Gastrocnemius medialis (tissue), 4 donors: ENCODE data around the gene PXN. TPM values are rescaled to one million over a fixed set of nuclear protein-coding genes. Genes with fewer than 3 reads are reported as not detected.

Source experiments
- ATAC-seq, 2 donors: fragments of 150-250 bp; one replicate each; pipeline ENCODE4 v1.9.1; 2016
- DNase-seq, 2 donors: peaks; one replicate each; pipeline ENCODE4 v3.0.0-alpha.2; 2019
- H3K27ac ChIP-seq, 4 donors: fragments of 200-600 bp; sonication (generic); 1 replicate in 1 of 4; 2 replicates in 3 of 4; pipeline ENCODE4 v1.5.1; 2016 to 2018; ENCODE audit warnings: mild to moderate bottlenecking in 2 of 4, moderate library complexity in 1 of 4
- H3K27me3 ChIP-seq, 3 donors: fragments of 200-600 bp; sonication (generic) in 2 of 3; 1 replicate in 1 of 3; 2 replicates in 2 of 3; pipeline versions ENCODE4 v1.5.1 to v1.6.0; 2016 to 2019; ENCODE audit warnings: mild to moderate bottlenecking in 1 of 3, moderate library complexity in 1 of 3
- H3K36me3 ChIP-seq, 2 donors: fragments of 200-600 bp; sonication (generic) in 1 of 2; one replicate each; pipeline ENCODE4 v1.5.1; 2017 to 2018
- H3K4me1 ChIP-seq, 2 donors: fragments of 200-600 bp; sonication (generic) in 1 of 2; one replicate each; pipeline ENCODE4 v1.5.1; 2016 to 2017; ENCODE audit warnings: mild to moderate bottlenecking in 2 of 2
- H3K4me3 ChIP-seq, 4 donors: fragments of 200-600 bp; sonication (generic) in 3 of 4; 1 replicate in 1 of 4; 2 replicates in 3 of 4; pipeline ENCODE4 v1.5.1; 2016 to 2019; ENCODE audit warnings: mild to moderate bottlenecking in 2 of 4
- H3K9me3 ChIP-seq, 3 donors: fragments of 200-600 bp; sonication (generic) in 2 of 3; 1 replicate in 1 of 3; 2 replicates in 2 of 3; pipeline ENCODE4 v1.5.1; 2016 to 2019
- POLR2A ChIP-seq, 2 donors: fragments of 450-650 bp; IDR thresholded peaks; one replicate each; pipeline ENCODE4 v1.6.1; 2017; ENCODE audit warnings: antibody characterized with exemption in 2 of 2, mild to moderate bottlenecking in 2 of 2, moderate library complexity in 2 of 2
- in situ Hi-C, 4 donors: fragments of 200-750 bp; cut with MboI; loops; one replicate each; pipeline versions ENCODE4 v1.15.0 to v1.8.0; 2017; ENCODE audit warnings: low sequenced_read_pairs in 4 of 4
- intact Hi-C: fragments of 100-400 bp; cut with DNase I; formaldehyde crosslinking; loops from one replicate; pipeline ENCODE4 v1.15.1; 2023; ENCODE audit warnings: low total_unique reads
- total RNA-seq, 4 donors: library from RNA; depleted of rRNA; stranded (reverse); fragments of >200 nt; gene quantifications; one replicate each; pipeline versions ENCODE4 v1.1.0 to v1.2.3, GENCODE V29; 2016
- TF ChIP-seq, protein P1 (sequence below), 5 experiments: fragments of 450-650 bp in 3 of 5; fragments of 200-600 bp in 2 of 5; sonication (generic) in 2 of 5; IDR thresholded peaks in 4 of 5; conservative IDR thresholded peaks in 1 of 5; 1 replicate in 4 of 5; 2 replicates in 1 of 5; pipeline ENCODE4 v1.5.1; 2016 to 2019; ENCODE audit warnings: antibody characterized with exemption in 5 of 5, mild to moderate bottlenecking in 3 of 5, moderate library complexity in 3 of 5

Gene PXN
- total RNA-seq, 4 donors from 2014 or later, result 48.8 to 102 (median 77.9) TPM

DNA sequence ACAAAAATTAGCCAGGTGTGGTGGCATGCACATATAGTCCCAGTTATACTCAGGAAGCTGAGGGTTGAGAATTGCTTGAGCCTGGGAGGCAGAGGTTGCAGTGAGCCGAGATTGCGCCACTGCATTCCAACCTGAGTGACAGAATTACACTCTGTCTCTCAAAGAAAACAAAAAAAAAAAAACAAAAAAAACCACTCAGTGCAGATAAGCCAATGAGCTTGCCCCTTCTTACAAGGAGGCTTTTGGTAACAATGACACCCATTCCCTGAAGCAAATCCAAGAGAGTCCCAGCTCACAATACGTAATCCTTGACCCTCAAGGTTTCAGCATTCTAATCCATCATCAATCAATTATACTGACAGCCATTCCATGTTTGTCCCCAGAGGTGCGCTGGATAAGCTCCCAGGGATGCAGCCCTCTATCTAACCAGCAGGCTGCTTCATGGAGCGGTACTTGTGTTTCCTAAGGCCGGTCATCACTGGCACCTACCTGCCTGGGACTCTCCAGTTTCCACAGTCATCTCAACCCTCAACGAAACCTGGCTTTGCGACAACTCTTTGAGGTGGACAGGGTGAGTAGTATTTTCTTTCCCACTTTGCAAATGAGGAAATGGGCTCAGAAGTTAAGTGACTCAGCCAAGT, 83.4 kb downstream of the PXN start:
- H3K9me3 ChIP-seq, result no peaks in the 10 kb centered on the region
- H3K27me3 ChIP-seq, result no peaks in the 10 kb centered on the region
- in situ Hi-C loops, result no loop called here
- H3K36me3 ChIP-seq, result peaks cover 0 to 74% of the 10 kb centered on the region in 2 donors
- intact Hi-C loops, result no loop called here
- peaks cover 26 to 27% of the 10 kb centered on the region in 2 donors for H3K4me1 ChIP-seq
- peak overlapping the region; percentile 81 to 86 (median 81) for H3K27ac ChIP-seq
- H3K4me3 ChIP-seq, result no peak overlapping the region
- DNase-seq (peak; percentile 77 to 96), ATAC-seq (peak; percentile 85 to 91)
- TF ChIP-seq, protein P1, sequence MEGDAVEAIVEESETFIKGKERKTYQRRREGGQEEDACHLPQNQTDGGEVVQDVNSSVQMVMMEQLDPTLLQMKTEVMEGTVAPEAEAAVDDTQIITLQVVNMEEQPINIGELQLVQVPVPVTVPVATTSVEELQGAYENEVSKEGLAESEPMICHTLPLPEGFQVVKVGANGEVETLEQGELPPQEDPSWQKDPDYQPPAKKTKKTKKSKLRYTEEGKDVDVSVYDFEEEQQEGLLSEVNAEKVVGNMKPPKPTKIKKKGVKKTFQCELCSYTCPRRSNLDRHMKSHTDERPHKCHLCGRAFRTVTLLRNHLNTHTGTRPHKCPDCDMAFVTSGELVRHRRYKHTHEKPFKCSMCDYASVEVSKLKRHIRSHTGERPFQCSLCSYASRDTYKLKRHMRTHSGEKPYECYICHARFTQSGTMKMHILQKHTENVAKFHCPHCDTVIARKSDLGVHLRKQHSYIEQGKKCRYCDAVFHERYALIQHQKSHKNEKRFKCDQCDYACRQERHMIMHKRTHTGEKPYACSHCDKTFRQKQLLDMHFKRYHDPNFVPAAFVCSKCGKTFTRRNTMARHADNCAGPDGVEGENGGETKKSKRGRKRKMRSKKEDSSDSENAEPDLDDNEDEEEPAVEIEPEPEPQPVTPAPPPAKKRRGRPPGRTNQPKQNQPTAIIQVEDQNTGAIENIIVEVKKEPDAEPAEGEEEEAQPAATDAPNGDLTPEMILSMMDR (IDR thresholded peaks at IDR 0.05 in 4 of 5, conservative IDR thresholded peaks at IDR 0.05 in 1 of 5), result peak; percentile 31 to 61 (median 43)
- TF ChIP-seq POLR2A (IDR thresholded peaks at IDR 0.05), result no peak

DNA sequence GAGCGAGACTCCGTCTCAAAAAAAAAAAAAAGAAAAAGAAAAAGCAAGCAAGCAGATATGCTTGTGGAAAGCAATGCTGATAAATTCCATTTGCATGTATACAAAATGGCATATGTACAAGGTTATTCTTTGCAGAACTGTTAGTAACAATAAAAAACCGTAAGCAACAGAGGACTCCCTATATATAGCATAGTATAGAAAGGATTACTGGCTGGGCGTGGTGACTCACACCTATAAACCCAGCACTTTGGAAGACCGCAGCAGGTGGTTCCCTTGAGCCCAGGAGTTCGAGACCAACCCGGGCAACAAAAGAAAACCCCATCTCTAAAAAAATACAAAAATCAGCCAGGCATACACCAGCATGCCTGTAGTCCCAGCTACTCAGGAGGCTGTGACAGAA, 84.6 kb downstream of the PXN start:
- DNase-seq, result no peak
- H3K27me3 ChIP-seq, result no peaks in the 10 kb centered on the region
- H3K36me3 ChIP-seq, result peaks cover 0 to 74% of the 10 kb centered on the region in 2 donors
- ATAC-seq, result no peak
- in situ Hi-C loops, result no loop called here
- peak overlapping the region; percentile 81 to 86 (median 81) for H3K27ac ChIP-seq
- H3K9me3 ChIP-seq, result no peaks in the 10 kb centered on the region
- H3K4me1 ChIP-seq, result peaks cover 26 to 27% of the 10 kb centered on the region in 2 donors
- intact Hi-C loops, result no loop called here
- TF ChIP-seq, protein P1 (IDR thresholded peaks at IDR 0.05 in 4 of 5, conservative IDR thresholded peaks at IDR 0.05 in 1 of 5), result no peak
- no peak for TF ChIP-seq POLR2A (IDR thresholded peaks at IDR 0.05)
- H3K4me3 ChIP-seq, result no peak overlapping the region

DNA sequence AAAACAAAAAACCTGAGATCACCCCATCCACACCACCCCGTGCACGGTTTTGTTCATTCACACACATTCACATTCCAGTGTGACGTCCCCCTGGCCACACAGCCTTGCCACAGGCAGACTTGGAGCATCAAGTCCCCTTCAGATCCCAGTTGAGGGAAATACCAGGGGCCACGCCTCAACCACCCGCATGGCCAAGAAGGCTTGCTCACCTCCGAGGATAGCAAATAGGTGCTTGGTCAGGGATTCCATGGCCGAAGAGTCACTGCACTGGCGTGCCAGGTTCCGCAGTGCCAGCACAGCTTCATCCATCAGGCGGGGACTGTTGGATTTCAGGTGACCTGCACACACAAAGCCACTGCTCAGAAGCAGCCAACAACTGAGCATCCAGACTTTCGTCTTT, 90.0 kb downstream of the PXN start:
- no peaks in the 10 kb centered on the region for H3K9me3 ChIP-seq
- H3K27ac ChIP-seq, result peak overlapping the region in 1 of 4 donors; percentile 22
- intact Hi-C loops, result no loop called here
- H3K4me1 ChIP-seq, result no peaks in the 10 kb centered on the region
- H3K4me3 ChIP-seq, result no peak overlapping the region
- TF ChIP-seq, protein P1 (IDR thresholded peaks at IDR 0.05 in 4 of 5, conservative IDR thresholded peaks at IDR 0.05 in 1 of 5), result no peak
- no peak for TF ChIP-seq POLR2A (IDR thresholded peaks at IDR 0.05)
- DNase-seq (peak in 1 of 2 donors; percentile 43), ATAC-seq (peak in 1 of 2 donors; percentile 44)
- peaks cover 4 to 91% of the 10 kb centered on the region in 2 donors for H3K36me3 ChIP-seq
- H3K27me3 ChIP-seq, result no peaks in the 10 kb centered on the region
- in situ Hi-C loops, result no loop called here

DNA sequence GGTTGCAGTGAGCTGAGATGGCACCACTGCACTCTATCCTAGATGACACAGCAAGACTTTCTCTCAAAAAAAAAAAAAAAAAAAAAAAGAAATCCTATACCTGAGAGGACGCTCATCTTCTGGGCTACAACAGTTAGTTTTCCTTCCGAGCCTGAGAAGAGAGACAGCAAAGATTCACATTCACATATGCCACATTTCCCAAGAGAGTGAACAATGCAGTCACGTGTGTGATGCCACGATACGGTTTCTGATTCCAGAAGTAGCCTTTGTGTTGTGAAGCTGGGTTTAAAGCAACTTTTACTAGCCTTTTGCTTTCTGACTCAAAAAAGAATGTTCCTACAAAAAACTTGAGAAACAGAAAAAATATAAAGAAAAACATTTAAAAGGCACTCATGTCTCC, 90.5 kb downstream of the PXN start:
- Histone ChIP-seq H3K9me3 (no peaks in the 10 kb centered on the region), H3K36me3 (peaks cover 4 to 96% of the 10 kb centered on the region in 2 donors), H3K27me3 (no peaks in the 10 kb centered on the region), H3K27ac (no peak overlapping the region), H3K4me1 (no peaks in the 10 kb centered on the region), H3K4me3 (no peak overlapping the region)
- no peak for ATAC-seq
- in situ Hi-C loops, result no loop called here
- TF ChIP-seq POLR2A (IDR thresholded peaks at IDR 0.05), result no peak
- TF ChIP-seq, protein P1 (IDR thresholded peaks at IDR 0.05 in 4 of 5, conservative IDR thresholded peaks at IDR 0.05 in 1 of 5), result no peak
- intact Hi-C loops, result no loop called here
- DNase-seq, result no peak
